Measurements from ENCODE around the gene C1orf232. TPM values are rescaled to one million over a fixed set of nuclear protein-coding genes. Genes with fewer than 3 reads are reported as not detected.

The C1orf232 gene
- total and polyA plus RNA-seq, 2 of the 13 experiments (the other 11 are each of a cell fraction or from before 2014, with no cell fraction given): not detected

GRCh38 chr1:26177182-26177684, 8.5 kb upstream of the C1orf232 start, which contains the start of gene CNKSR1 (continued):
- peak; percentile 65 for TF ChIP-seq ZFX (CRISPR knock-in tag; IDR thresholded peaks at IDR 0.05; ENCODE audit: low read depth)
- TF ChIP-seq MAZ (IDR thresholded peaks at IDR 0.05; ENCODE audit: borderline replicate concordance, low read depth, low read length): no peak
- peak; percentile 42; the same call in 1 of the 2 replicates for TF ChIP-seq MAZ (CRISPR knock-in tag; IDR thresholded peaks at IDR 0.05; ENCODE audit: low read depth)
- peak; percentile 62 for TF ChIP-seq YY1 (IDR thresholded peaks at IDR 0.05; ENCODE audit: insufficient read depth, insufficient replicate concordance, low read depth, low read length)
- no peak for TF ChIP-seq ZNF570 (CRISPR knock-in tag; IDR thresholded peaks at IDR 0.05; ENCODE audit: borderline replicate concordance)
- TF ChIP-seq AGO2 (optimal IDR thresholded peaks at IDR 0.05; ENCODE audit: low read depth, low read length): no peak
- peak; percentile 83 for TF ChIP-seq ZEB1 (IDR thresholded peaks at IDR 0.05; ENCODE audit: insufficient replicate concordance, low read depth)
- no peak for TF ChIP-seq CSRNP2 (CRISPR knock-in tag; conservative IDR thresholded peaks at IDR 0.05; ENCODE audit: low read depth)
- no peak for TF ChIP-seq SIX1 (CRISPR knock-in tag; IDR thresholded peaks at IDR 0.05; ENCODE audit: borderline replicate concordance)
- TF ChIP-seq ZNF407 (CRISPR knock-in tag; IDR thresholded peaks at IDR 0.05; ENCODE audit: not compliant biosample characterization): no peak
- no peak for TF ChIP-seq NONO (IDR thresholded peaks at IDR 0.05)
- TF ChIP-seq NONO (CRISPR knock-in tag; conservative IDR thresholded peaks at IDR 0.05): no peak
- TF ChIP-seq TOPORS (CRISPR knock-in tag; IDR thresholded peaks at IDR 0.05): no peak
- no peak for TF ChIP-seq HHEX (CRISPR knock-in tag; IDR thresholded peaks at IDR 0.05)
- TF ChIP-seq TEAD2 (CRISPR knock-in tag; IDR thresholded peaks at IDR 0.05): no peak
- no peak for TF ChIP-seq ARHGAP35 (CRISPR knock-in tag; IDR thresholded peaks at IDR 0.05; ENCODE audit: borderline replicate concordance)
- TF ChIP-seq ZKSCAN1 (IDR thresholded peaks at IDR 0.05; ENCODE audit: low read length): no peak

All from HepG2 (cell line).